KMS-11 (cell line): ENCODE data around the gene EP400.

ENCODE experiments used
- H2AFZ ChIP-seq: fragments of 200-600 bp; sonication (generic); 2 replicates; pipeline ENCODE4 v1.6.1; 2016; ENCODE audit warnings: antibody characterized with exemption, mixed run types, low read depth
- H3K27ac ChIP-seq: fragments of 200-600 bp; sonication (generic); 2 replicates; pipeline ENCODE4 v1.6.1; 2016; ENCODE audit warnings: mild to moderate bottlenecking, mixed run types
- H3K27me3 ChIP-seq: fragments of 200-600 bp; sonication (generic); 2 replicates; pipeline ENCODE4 v1.6.1; 2017; ENCODE audit warnings: mild to moderate bottlenecking, low read depth, mixed run types, moderate library complexity; ENCODE audit not compliant: insufficient read depth
- H3K36me3 ChIP-seq: fragments of 200-600 bp; sonication (generic); 2 replicates; pipeline ENCODE4 v1.6.1; 2017; ENCODE audit warnings: mild to moderate bottlenecking, mixed run types; ENCODE audit not compliant: insufficient read depth
- H3K4me1 ChIP-seq: fragments of 200-600 bp; sonication (generic); 2 replicates; pipeline ENCODE4 v1.6.1; 2016; ENCODE audit warnings: mild to moderate bottlenecking, low read depth, mixed run types; ENCODE audit not compliant: poor library complexity, severe bottlenecking
- H3K4me2 ChIP-seq: fragments of 200-600 bp; sonication (generic); 2 replicates; pipeline ENCODE4 v1.7.0; 2016; ENCODE audit warnings: mild to moderate bottlenecking, mixed run types
- H3K4me3 ChIP-seq: fragments of 200-600 bp; sonication (generic); IDR thresholded peaks from 2 replicates; pipeline ENCODE4 v1.6.1; 2017; ENCODE audit warnings: low read depth, low read length, mixed read lengths; ENCODE audit not compliant: insufficient read depth
- H3K79me2 ChIP-seq: fragments of 200-600 bp; sonication (generic); 2 replicates; pipeline ENCODE4 v1.6.1; 2016; ENCODE audit warnings: low read depth, mixed run types; ENCODE audit not compliant: insufficient read depth
- H3K9ac ChIP-seq: fragments of 200-600 bp; sonication (generic); 2 replicates; pipeline ENCODE4 v1.6.1; 2016; ENCODE audit warnings: mild to moderate bottlenecking, mixed run types
- H4K20me1 ChIP-seq: fragments of 200-600 bp; sonication (generic); 2 replicates; pipeline ENCODE4 v1.6.1; 2016; ENCODE audit warnings: mild to moderate bottlenecking, mixed run types; ENCODE audit not compliant: insufficient read depth
- TF ChIP-seq, protein P1 (sequence below): fragments of 200-600 bp; sonication (generic); conservative IDR thresholded peaks from 2 replicates; pipeline ENCODE4 v1.6.1; 2017; ENCODE audit warnings: low read depth, mild to moderate bottlenecking, antibody characterized with exemption, low read length, moderate library complexity, mixed read lengths

EP400 gene

DNA sequence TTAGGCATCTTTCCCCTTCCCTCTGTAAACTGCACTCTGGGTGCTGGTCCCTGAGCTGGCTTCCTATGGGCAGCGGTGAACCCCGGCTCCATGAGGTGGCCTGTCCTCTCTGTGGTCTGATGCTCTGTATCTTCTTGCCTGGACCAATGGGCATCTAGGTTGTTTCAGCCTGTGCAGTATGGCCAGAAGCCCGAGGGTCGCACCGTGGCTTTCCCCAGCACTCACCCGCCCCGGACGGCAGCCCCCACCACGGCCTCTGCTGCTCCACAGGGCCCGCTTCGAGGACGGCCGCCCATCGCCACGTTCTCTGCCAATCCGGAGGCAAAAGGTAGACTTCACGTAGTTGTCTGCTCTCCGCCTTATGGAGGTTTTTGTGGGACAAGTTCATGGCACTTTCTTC, 70.1 kb downstream of the EP400 start:
- H3K4me3 ChIP-seq: no peak overlapping the region
- no peaks in the 10 kb centered on the region for H3K27me3 ChIP-seq
- no peaks in the 10 kb centered on the region for H4K20me1 ChIP-seq
- H3K79me2 ChIP-seq: no peaks in the 10 kb centered on the region
- H3K4me1 ChIP-seq: no peaks in the 10 kb centered on the region
- H3K36me3 ChIP-seq: no peaks in the 10 kb centered on the region
- H3K4me2 ChIP-seq: no peak overlapping the region
- no peak overlapping the region for H3K9ac ChIP-seq
- no peak overlapping the region for H3K27ac ChIP-seq
- H2AFZ ChIP-seq: no peak overlapping the region
- TF ChIP-seq, protein P1, sequence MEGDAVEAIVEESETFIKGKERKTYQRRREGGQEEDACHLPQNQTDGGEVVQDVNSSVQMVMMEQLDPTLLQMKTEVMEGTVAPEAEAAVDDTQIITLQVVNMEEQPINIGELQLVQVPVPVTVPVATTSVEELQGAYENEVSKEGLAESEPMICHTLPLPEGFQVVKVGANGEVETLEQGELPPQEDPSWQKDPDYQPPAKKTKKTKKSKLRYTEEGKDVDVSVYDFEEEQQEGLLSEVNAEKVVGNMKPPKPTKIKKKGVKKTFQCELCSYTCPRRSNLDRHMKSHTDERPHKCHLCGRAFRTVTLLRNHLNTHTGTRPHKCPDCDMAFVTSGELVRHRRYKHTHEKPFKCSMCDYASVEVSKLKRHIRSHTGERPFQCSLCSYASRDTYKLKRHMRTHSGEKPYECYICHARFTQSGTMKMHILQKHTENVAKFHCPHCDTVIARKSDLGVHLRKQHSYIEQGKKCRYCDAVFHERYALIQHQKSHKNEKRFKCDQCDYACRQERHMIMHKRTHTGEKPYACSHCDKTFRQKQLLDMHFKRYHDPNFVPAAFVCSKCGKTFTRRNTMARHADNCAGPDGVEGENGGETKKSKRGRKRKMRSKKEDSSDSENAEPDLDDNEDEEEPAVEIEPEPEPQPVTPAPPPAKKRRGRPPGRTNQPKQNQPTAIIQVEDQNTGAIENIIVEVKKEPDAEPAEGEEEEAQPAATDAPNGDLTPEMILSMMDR: no peak

DNA sequence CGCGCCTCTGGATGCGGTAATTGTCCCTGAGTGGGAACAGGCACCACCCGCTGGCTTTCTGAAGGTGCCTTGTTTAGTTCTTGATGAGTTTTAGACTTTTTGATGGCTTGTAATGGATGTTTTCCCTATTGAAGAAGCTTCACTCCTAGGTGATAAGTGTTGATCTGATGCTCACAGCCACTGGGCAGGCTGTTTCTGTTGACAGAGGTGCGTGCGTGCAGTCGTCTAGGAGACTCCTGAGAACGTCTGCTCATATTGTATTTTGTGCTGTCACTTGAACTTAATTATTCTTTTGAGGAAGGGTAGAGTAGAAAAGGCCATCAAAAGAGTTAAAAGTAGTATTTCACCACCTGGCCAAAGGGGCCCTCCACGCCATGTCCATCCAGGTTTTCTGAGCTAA, 70.5 kb downstream of the EP400 start:
- Histone ChIP-seq H3K4me2 (no peak overlapping the region), H3K4me1 (no peaks in the 10 kb centered on the region), H3K9ac (no peak overlapping the region), H3K4me3 (no peak overlapping the region), H3K27me3 (no peaks in the 10 kb centered on the region), H3K79me2 (no peaks in the 10 kb centered on the region), H3K36me3 (no peaks in the 10 kb centered on the region), H4K20me1 (no peaks in the 10 kb centered on the region), H2AFZ (no peak overlapping the region), H3K27ac (no peak overlapping the region)
- TF ChIP-seq, protein P1: no peak

DNA sequence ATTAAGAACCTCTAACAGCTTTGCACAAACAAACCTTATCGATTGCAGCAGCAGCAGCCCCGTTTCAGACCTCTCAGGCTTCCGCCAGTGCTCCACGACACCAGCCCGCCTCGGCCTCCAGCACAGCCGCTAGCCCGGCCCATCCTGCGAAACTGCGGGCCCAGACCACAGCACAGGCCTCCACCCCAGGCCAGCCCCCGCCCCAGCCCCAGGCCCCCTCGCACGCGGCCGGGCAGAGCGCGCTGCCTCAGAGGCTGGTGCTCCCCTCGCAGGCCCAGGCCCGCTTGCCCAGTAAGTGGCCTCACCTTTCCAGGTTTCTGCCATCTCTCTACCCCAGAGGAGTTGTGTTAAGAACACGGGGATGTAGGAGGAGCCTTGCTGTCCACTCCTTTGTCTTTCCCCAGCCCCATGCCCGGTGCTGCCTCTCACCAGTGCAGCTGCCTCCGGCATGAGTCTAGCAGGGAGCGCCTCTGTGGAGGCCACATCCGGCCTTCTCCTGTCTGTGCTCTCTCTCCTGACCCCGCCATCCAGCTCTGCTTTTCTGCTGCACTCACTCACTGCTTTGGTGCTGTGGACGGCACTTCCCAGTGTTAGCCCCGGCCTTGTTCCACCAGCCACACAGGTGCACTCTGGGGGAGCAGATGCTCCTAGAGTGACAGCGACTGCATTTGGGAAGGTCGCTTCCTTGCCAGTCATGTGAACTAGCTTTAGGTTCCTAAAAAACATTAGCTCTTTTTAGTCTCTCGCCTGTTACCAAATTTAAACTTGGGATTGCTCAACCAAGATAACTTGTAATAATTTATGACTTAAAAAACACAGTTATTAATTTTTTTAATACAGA, 71.5 kb downstream of the EP400 start:
- Histone ChIP-seq H3K27ac (no peak overlapping the region), H4K20me1 (no peaks in the 10 kb centered on the region), H3K27me3 (no peaks in the 10 kb centered on the region)

DNA sequence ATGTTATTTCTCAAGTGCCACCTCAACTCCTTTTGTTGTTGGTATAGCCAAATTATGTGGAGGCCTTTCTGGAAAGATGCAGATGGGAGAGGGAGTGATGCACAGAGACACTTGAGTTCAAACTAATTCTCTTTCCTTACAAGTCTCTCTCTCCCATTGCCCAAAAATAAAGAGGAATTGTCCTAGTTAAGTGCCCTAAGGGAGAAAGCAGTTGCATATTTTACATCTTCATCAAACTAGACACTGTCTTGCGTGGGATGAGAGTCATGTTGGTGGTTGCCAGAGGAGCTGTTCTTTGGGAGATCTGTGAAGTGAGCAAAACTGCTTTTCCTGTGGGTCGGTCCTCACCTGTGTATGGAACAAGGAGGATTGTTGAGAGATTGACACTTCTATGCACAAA, 72.2 kb downstream of the EP400 start:
- no peaks in the 10 kb centered on the region for H3K36me3 ChIP-seq
- no peaks in the 10 kb centered on the region for H3K4me1 ChIP-seq
- H3K9ac ChIP-seq: no peak overlapping the region
- TF ChIP-seq, protein P1: no peak
- no peak overlapping the region for H2AFZ ChIP-seq
- H3K79me2 ChIP-seq: no peaks in the 10 kb centered on the region
- H3K27ac ChIP-seq: no peak overlapping the region
- no peak overlapping the region for H3K4me2 ChIP-seq
- no peaks in the 10 kb centered on the region for H4K20me1 ChIP-seq
- no peak overlapping the region for H3K4me3 ChIP-seq
- no peaks in the 10 kb centered on the region for H3K27me3 ChIP-seq

More for the DNA sequence above, 71.5 kb downstream of the EP400 start:
- H3K4me1 ChIP-seq: no peaks in the 10 kb centered on the region
- no peak overlapping the region for H3K4me3 ChIP-seq
- no peaks in the 10 kb centered on the region for H3K79me2 ChIP-seq
- H3K9ac ChIP-seq: no peak overlapping the region
- TF ChIP-seq, protein P1: no peak
- no peak overlapping the region for H2AFZ ChIP-seq
- H3K36me3 ChIP-seq: no peaks in the 10 kb centered on the region
- no peak overlapping the region for H3K4me2 ChIP-seq
